Measurements from ENCODE around the gene EVA1A.

Gene EVA1A

GRCh38 chr2:75447176-75447575, 113.6 kb downstream of the EVA1A start:
- no peak for DNase-seq (ENCODE audit: low read depth in 2 of 2)
